Right lobe of liver (tissue), 4 donors: ENCODE measurements around the gene SNX9.

ENCODE experiments used
- CTCF ChIP-seq, 4 donors: fragments of 200-600 bp in 3 of 4; fragments of 450-650 bp in 1 of 4; IDR thresholded peaks; one replicate each; pipeline versions ENCODE4 v1.5.1 to v1.8.0; 2016 to 2022; ENCODE audit warnings: antibody characterized with exemption in 4 of 4, mild to moderate bottlenecking in 2 of 4
- POLR2A ChIP-seq: fragments of 450-650 bp; IDR thresholded peaks from one replicate; pipeline ENCODE4 v1.6.1; 2017; ENCODE audit warnings: antibody characterized with exemption, mild to moderate bottlenecking
- donor health status: DM: no; HTN: no; CAD: no.
- donor health status: DM: no; HTN: no; CAD: no.
- donor health status: DM: no; HTN: yes; CAD: no.

DNA sequence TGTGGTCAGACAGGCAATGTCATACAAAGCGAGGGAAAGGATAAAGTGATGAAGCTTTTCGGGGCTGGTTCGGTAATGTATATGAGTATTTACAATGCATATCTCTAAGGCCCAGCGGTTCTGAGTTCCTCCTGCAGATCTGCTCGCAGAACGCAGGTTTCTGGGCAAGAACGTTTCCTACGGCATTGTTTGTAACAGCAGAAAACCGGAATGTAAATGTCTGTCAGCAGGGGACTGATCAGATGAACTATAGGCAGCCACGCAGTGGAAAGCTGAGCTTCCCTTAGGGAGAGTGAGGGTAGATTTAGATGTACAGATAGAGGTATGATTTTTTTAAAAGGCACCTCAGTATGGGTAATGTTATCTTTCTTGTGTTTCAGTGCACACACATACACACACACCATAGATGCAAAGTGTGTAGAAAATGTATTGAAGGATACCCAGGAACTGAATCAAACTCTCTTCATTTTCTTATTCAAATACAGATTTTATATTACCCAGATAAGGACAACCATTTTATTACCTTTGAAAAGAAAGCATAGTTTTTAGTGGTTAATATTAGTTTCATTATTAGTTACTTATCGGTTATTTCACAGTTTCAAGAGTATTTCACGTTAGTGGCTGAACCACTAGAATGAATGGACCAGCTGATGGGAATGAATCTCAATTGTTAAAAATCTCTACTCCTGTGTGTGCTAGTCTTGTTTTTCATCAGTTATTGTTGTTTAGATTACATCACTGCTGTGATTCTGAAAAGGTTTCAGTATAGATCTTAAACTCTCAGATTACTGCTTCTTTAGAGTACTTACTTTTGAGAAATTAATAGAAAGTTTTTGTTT lies 56.2 kb downstream of the SNX9 start:
- TF ChIP-seq POLR2A (no peak), CTCF (IDR thresholded peaks at IDR 0.05) (no peak)
